ENCODE data around the gene ZCWPW2.

The ZCWPW2 gene

DNA sequence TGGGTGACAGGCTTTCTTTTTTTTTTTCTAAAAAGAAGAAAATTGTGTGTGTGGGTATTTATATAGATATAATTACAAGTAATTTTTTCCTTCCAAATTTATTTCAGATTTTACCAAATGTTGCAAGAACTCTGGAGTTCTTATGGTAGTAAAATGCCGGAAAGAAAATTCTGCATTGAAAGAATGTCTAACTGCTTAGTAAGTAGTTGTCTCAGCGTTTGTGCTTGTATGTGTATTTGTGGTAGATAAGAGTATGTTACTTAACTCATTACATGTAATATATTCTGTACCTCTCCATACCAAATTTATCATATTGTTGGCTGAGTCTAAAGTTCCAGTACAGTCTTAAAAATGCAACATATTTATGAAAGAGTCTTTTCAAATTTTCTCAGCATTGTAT, 32.3 kb upstream of the ZCWPW2 start:
- DNase-seq (ENCODE audit: low read depth): no peak
- TF ChIP-seq, protein P1, sequence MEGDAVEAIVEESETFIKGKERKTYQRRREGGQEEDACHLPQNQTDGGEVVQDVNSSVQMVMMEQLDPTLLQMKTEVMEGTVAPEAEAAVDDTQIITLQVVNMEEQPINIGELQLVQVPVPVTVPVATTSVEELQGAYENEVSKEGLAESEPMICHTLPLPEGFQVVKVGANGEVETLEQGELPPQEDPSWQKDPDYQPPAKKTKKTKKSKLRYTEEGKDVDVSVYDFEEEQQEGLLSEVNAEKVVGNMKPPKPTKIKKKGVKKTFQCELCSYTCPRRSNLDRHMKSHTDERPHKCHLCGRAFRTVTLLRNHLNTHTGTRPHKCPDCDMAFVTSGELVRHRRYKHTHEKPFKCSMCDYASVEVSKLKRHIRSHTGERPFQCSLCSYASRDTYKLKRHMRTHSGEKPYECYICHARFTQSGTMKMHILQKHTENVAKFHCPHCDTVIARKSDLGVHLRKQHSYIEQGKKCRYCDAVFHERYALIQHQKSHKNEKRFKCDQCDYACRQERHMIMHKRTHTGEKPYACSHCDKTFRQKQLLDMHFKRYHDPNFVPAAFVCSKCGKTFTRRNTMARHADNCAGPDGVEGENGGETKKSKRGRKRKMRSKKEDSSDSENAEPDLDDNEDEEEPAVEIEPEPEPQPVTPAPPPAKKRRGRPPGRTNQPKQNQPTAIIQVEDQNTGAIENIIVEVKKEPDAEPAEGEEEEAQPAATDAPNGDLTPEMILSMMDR (IDR thresholded peaks at IDR 0.05; ENCODE audit: insufficient read depth, low read depth, low read length, missing control alignments): no peak
- H3K4me3 ChIP-seq (ENCODE audit: low read length): no peak overlapping the region

DNA sequence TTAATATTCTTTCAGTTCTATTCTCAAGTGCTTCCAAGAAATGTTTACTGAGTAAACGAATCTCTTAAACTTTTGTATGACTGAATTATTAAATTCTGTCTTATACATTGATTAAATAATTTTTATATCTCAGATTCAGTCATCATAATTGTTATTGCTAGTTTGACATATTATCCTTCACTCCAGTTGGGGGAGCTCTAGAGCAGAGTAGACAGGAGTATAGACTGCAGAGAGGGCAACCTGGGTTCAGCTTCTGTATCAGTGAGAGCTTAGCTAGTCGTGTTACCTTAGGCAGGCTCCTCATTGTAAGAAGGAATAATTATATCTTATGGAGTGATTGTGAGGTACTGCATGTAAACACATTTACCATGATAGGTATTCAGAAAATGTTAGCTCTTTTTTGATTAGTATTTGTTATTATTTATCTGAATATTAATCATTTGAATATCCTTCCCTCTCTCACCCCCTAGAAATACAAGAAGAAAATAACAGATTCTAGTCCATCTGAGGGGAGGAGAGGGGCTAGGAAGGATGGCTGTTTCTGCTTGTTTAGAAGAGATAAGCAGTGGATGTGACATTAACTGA, 31.0 kb upstream of the ZCWPW2 start:
- TF ChIP-seq, protein P1 (IDR thresholded peaks at IDR 0.05; ENCODE audit: insufficient read depth, low read depth, low read length, missing control alignments): peak; percentile 75
- peak; percentile 64 for DNase-seq (ENCODE audit: low read depth)
- no peak overlapping the region for H3K4me3 ChIP-seq (ENCODE audit: low read length)

DNA sequence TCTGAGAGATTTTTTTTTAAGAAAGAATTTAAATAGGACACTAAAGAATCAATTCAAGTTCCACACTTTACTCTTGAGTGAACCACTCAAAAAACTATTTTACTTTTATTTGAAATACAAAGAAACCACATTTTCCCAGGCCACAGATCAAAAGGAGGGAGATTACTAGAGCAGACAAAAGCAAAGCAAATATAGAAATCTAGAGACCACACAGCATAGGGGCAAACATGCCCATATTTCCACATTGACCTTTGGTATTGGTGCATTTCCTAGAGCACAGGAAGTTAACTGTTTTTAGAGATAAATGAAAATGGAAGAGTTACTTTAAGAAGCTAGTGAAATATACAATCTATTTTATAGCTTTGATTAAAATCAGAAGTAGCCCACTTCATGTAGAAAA, 27.5 kb upstream of the ZCWPW2 start:
- TF ChIP-seq, protein P1 (IDR thresholded peaks at IDR 0.05; ENCODE audit: insufficient read depth, low read depth, low read length, missing control alignments): no peak
- no peak for DNase-seq (ENCODE audit: low read depth)
- H3K4me3 ChIP-seq (ENCODE audit: low read length): no peak overlapping the region

DNA sequence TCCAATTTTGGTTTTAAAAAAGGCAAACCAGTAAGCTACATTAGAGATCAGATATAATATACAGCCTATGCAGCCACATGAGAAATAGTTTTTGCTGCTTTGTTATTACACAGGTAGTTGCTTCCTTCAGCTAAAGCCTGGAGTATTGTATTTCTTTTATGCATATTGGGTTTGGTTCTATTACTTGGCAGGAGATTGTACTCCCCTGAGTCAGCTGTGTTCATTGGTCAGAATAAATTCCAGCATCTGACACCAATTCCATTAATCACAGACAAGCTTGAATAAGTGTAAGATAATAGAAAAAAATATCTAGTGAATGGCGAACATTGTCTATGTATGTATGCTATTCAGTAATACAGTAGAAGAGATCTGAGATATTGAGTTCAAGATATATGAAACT, 26.1 kb upstream of the ZCWPW2 start:
- TF ChIP-seq, protein P1 (IDR thresholded peaks at IDR 0.05; ENCODE audit: insufficient read depth, low read depth, low read length, missing control alignments): no peak
- H3K4me3 ChIP-seq (ENCODE audit: low read length): no peak overlapping the region
- peak; percentile 44 for DNase-seq (ENCODE audit: low read depth)

- no peak overlapping the region for H3K4me3 ChIP-seq (ENCODE audit: low read length)
- TF ChIP-seq, protein P1 (IDR thresholded peaks at IDR 0.05; ENCODE audit: insufficient read depth, low read depth, low read length, missing control alignments): no peak
- no peak for DNase-seq (ENCODE audit: low read depth)
These were observed 22.0 kb upstream of the ZCWPW2 start for GRCh38 chr3:28326458-28326926.

DNA sequence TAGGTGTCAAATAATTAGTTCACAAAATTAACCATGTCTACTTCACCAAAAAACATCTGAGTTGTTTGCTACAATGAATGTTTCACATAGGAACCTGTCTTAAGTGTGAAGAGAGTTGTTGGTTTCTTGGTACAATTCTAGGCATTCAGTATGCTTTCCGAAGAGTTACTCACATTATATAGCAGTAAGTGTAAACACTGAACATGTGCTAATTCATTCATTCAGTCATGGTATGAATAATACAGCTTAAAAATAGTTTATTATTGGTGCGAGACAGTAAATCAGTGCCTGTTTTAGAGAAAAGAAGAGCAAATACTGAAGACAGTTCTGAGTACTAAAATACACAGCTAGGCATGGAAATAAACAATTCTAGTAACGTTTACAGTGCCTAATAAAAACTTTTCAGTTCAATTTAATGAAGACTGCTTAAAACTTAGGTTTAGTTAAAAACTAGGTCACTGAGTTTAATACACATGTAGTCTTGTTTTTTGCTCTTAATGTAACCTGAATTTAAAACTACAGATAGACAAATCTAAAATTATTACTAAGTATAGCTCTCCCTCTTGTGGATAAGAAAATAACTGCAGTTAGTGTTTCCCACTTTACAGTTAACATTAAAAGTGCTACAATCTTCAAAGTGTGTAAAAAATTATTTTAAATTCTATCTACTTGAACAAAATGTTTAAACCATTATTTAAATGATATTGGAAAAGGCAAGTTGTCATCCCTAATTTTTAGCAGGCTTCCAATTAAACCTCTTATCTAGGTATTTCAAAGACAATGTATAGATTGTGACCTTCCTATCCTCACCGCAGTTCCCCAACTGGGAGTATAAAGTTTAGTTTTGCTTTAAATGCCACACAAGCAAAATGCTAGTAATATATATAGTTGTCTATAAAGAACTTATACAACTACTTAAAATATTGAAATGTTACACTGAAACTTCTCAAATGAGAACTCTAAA, 20.1 kb upstream of the ZCWPW2 start:
- no peak overlapping the region for H3K4me3 ChIP-seq (ENCODE audit: low read length)
- peak; percentile 32 for DNase-seq (ENCODE audit: low read depth)
- TF ChIP-seq, protein P1 (IDR thresholded peaks at IDR 0.05; ENCODE audit: insufficient read depth, low read depth, low read length, missing control alignments): peak; percentile 34

Data from epithelial cell of esophagus (primary cell).